ENCODE data around the gene ATP6V0C. TPM values are rescaled to one million over a fixed set of nuclear protein-coding genes. Genes with fewer than 3 reads are reported as not detected.
A peak's percentile ranks its signal among the peaks of the same experiment; 100 is the strongest.

The ATP6V0C gene
- total and polyA plus RNA-seq, 2 of the 13 experiments (the other 11 are each of a cell fraction or from before 2014, with no cell fraction given), result 10.4 to 20.1 TPM

DNA sequence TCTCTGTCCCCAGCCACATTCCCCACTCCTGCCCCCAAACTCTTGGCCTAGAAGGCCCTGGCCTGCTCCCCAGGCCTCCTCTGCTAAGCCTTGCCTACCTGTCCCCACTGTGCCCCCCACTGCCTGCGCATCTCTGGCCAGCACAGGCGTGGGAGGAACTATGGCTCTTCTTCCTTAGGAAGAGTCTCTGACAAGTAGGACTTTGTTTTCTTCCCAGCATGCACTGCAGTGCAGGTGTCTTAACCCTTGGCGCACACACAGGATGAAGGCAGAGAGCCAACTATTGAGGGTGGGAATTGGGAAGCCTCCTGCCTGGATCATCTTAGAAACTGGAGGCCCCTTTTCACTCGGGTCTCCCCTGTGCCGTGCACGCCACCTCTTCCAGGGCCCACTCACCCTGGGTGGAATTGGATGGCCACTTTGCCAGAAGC is 10.1 kb downstream of the ATP6V0C start (continued):
- TF ChIP-seq ZNF343 (CRISPR knock-in tag; IDR thresholded peaks at IDR 0.05), result no peak
- no peak for TF ChIP-seq YEATS2 (CRISPR knock-in tag; IDR thresholded peaks at IDR 0.05; ENCODE audit: borderline replicate concordance)
- no peak for TF ChIP-seq SMARCC2 (IDR thresholded peaks at IDR 0.05)
- TF ChIP-seq GLI4 (CRISPR knock-in tag; IDR thresholded peaks at IDR 0.05; ENCODE audit: borderline replicate concordance), result 0 out of 2 replicates have a peak, but pooled peaks have one; percentile 9
- TF ChIP-seq, protein P1, sequence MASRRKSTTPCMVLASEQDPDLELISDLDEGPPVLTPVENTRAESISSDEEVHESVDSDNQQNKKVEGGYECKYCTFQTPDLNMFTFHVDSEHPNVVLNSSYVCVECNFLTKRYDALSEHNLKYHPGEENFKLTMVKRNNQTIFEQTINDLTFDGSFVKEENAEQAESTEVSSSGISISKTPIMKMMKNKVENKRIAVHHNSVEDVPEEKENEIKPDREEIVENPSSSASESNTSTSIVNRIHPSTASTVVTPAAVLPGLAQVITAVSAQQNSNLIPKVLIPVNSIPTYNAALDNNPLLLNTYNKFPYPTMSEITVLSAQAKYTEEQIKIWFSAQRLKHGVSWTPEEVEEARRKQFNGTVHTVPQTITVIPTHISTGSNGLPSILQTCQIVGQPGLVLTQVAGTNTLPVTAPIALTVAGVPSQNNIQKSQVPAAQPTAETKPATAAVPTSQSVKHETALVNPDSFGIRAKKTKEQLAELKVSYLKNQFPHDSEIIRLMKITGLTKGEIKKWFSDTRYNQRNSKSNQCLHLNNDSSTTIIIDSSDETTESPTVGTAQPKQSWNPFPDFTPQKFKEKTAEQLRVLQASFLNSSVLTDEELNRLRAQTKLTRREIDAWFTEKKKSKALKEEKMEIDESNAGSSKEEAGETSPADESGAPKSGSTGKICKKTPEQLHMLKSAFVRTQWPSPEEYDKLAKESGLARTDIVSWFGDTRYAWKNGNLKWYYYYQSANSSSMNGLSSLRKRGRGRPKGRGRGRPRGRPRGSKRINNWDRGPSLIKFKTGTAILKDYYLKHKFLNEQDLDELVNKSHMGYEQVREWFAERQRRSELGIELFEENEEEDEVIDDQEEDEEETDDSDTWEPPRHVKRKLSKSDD (CRISPR knock-in tag; IDR thresholded peaks at IDR 0.05; ENCODE audit: low read depth), result 0 out of 2 replicates have a peak, but pooled peaks have one; percentile 6
- TF ChIP-seq ZNF557 (CRISPR knock-in tag; IDR thresholded peaks at IDR 0.05), result no peak
- peak; percentile 73 for TF ChIP-seq AGO2 (optimal IDR thresholded peaks at IDR 0.05; ENCODE audit: low read depth, low read length)
- TF ChIP-seq, protein P2, sequence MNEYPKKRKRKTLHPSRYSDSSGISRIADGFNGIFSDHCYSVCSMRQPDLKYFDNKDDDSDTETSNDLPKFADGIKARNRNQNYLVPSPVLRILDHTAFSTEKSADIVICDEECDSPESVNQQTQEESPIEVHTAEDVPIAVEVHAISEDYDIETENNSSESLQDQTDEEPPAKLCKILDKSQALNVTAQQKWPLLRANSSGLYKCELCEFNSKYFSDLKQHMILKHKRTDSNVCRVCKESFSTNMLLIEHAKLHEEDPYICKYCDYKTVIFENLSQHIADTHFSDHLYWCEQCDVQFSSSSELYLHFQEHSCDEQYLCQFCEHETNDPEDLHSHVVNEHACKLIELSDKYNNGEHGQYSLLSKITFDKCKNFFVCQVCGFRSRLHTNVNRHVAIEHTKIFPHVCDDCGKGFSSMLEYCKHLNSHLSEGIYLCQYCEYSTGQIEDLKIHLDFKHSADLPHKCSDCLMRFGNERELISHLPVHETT (CRISPR knock-in tag; conservative IDR thresholded peaks at IDR 0.05), result no peak
- TF ChIP-seq, protein P3, sequence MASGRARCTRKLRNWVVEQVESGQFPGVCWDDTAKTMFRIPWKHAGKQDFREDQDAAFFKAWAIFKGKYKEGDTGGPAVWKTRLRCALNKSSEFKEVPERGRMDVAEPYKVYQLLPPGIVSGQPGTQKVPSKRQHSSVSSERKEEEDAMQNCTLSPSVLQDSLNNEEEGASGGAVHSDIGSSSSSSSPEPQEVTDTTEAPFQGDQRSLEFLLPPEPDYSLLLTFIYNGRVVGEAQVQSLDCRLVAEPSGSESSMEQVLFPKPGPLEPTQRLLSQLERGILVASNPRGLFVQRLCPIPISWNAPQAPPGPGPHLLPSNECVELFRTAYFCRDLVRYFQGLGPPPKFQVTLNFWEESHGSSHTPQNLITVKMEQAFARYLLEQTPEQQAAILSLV (CRISPR knock-in tag; IDR thresholded peaks at IDR 0.05; ENCODE audit: borderline replicate concordance), result peak; percentile 38; the same call in 1 of the 2 replicates
- no peak for TF ChIP-seq ZNF484 (CRISPR knock-in tag; IDR thresholded peaks at IDR 0.05; ENCODE audit: borderline replicate concordance, low read depth)
- 0 out of 2 replicates have a peak, but pooled peaks have one; percentile 3 for TF ChIP-seq MEF2D (CRISPR knock-in tag; IDR thresholded peaks at IDR 0.05)
- TF ChIP-seq ZNF160 (CRISPR knock-in tag; IDR thresholded peaks at IDR 0.05), result 0 out of 2 replicates have a peak, but pooled peaks have one; percentile 13
- no peak for TF ChIP-seq ZIK1 (CRISPR knock-in tag; IDR thresholded peaks at IDR 0.05; ENCODE audit: borderline replicate concordance, low read depth)
- TF ChIP-seq, protein P4, sequence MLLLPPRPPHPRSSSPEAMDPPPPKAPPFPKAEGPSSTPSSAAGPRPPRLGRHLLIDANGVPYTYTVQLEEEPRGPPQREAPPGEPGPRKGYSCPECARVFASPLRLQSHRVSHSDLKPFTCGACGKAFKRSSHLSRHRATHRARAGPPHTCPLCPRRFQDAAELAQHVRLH (CRISPR knock-in tag; IDR thresholded peaks at IDR 0.05; ENCODE audit: borderline replicate concordance, low read depth), result peak; percentile 5; the same call in 1 of the 2 replicates
- TF ChIP-seq, protein P5, sequence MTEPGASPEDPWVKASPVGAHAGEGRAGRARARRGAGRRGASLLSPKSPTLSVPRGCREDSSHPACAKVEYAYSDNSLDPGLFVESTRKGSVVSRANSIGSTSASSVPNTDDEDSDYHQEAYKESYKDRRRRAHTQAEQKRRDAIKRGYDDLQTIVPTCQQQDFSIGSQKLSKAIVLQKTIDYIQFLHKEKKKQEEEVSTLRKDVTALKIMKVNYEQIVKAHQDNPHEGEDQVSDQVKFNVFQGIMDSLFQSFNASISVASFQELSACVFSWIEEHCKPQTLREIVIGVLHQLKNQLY (CRISPR knock-in tag; IDR thresholded peaks at IDR 0.05), result no peak
- TF ChIP-seq DMAP1 (CRISPR knock-in tag; IDR thresholded peaks at IDR 0.05), result no peak
- TF ChIP-seq ZNF143 (CRISPR knock-in tag; IDR thresholded peaks at IDR 0.05), result peak; percentile 82
